Lung (tissue), 12 donors: Measurements from ENCODE around the gene TAF9B. TPM values are rescaled to one million over a fixed set of nuclear protein-coding genes. Genes with fewer than 3 reads are reported as not detected.

Experiments
- ATAC-seq: fragments of 200-7000 bp; cut with Tn5 transposase; one replicate; pipeline ENCODE4 v1.9.1; 2020; ENCODE audit warnings: moderate number of reproducible peaks; ENCODE audit not compliant: insufficient read depth, low FRiP score
- DNase-seq, 3 donors: peaks; one replicate each; pipeline ENCODE4 v3.0.0-alpha.2; 2013 to 2017
- H3K27ac ChIP-seq, 2 donors: one replicate each; pipeline ENCODE4 v1.5.1; 2013; ENCODE audit warnings: mild to moderate bottlenecking in 2 of 2, moderate library complexity in 2 of 2, control low read depth in 1 of 2, inconsistent platforms in 1 of 2, low read depth in 1 of 2, low read length in 1 of 2
- H3K27me3 ChIP-seq, 3 donors: one replicate each; pipeline ENCODE4 v1.5.1; 2013; ENCODE audit warnings: low read length in 2 of 3; ENCODE audit not compliant: control insufficient read depth in 3 of 3, insufficient read depth in 3 of 3
- H3K36me3 ChIP-seq, 4 donors: one replicate each; pipeline ENCODE4 v1.5.1; 2013; ENCODE audit warnings: low read length in 4 of 4, mild to moderate bottlenecking in 1 of 4, moderate library complexity in 1 of 4; ENCODE audit not compliant: control insufficient read depth in 4 of 4, insufficient read depth in 4 of 4
- H3K4me1 ChIP-seq, 5 donors: one replicate each; pipeline ENCODE4 v1.5.1; 2013; ENCODE audit warnings: low read length in 5 of 5, mild to moderate bottlenecking in 2 of 5, moderate library complexity in 1 of 5; ENCODE audit not compliant: control insufficient read depth in 5 of 5, insufficient read depth in 5 of 5
- H3K4me3 ChIP-seq: one replicate; pipeline ENCODE4 v1.5.1; 2013; ENCODE audit warnings: mild to moderate bottlenecking, control low read depth, moderate library complexity
- H3K9ac ChIP-seq, 2 donors: one replicate each; pipeline ENCODE4 v1.5.1; 2013; ENCODE audit warnings: low read length in 2 of 2, control low read depth in 1 of 2; ENCODE audit not compliant: insufficient read depth in 1 of 2
- H3K9me3 ChIP-seq, 4 donors: one replicate each; pipeline ENCODE4 v1.5.1; 2013; ENCODE audit warnings: low read length in 3 of 4, mild to moderate bottlenecking in 1 of 4, moderate library complexity in 1 of 4; ENCODE audit not compliant: control insufficient read depth in 4 of 4, insufficient read depth in 3 of 4
- WGBS, 2 donors: extraction: QIAGEN DNeasy Blood & Tissue Kit; methylation state at CpG; one replicate each; pipeline ENCODE4 v1.1.7; 2013; 5-methylcytosine and 5-hydroxymethylcytosine counted together
- polyA plus RNA-seq, 2 donors: library from polyadenylated mRNA; stranded (reverse); fragments of 200-250 nt; gene quantifications; one replicate each; pipeline ENCODE4 v1.2.1, GENCODE V29; 2013
- total RNA-seq, 2 donors: library from RNA; depleted of rRNA in 1 of 2; stranded (reverse); fragments of >200 nt in 1 of 2; gene quantifications; one replicate each; pipeline ENCODE4 v1.2.1, GENCODE V29; 2014 to 2021
- TF ChIP-seq, protein P1 (sequence below): IDR thresholded peaks from 2 replicates; pipeline ENCODE4 v1.5.1; 2012; ENCODE audit warnings: mild to moderate bottlenecking; ENCODE audit errors: control extremely low read depth, extremely low read depth
- donor health status: control.
- donor health status: control.
- donor health status: Bipolar disorder and iron deficiency.
- donor health status: healthy.
- donor health status: DM: yes; HTN: yes; CAD: no.

Gene TAF9B
- total and polyA plus RNA-seq, 4 donors: 5.6 to 18.5 (median 12.1) TPM

DNA sequence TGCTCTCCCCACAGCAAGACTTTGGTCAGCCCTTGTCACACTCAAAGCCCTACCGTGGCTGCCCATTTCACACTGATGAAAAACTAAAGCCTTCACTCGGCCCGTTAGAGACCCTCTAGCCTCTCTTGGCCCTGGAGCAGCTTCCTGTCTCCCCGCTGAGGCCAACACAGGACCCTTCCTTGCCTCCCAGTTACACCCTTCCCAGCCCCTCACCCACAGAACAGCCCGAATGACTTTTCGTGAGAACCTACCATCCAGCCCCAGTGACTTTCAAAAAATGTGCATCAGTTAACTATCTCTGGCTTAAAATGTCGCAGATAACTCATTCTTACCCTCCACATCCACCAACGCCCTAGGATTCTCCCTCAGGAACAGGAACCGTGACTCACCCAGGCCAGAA is 756 bp upstream of the TAF9B start:
- H3K27ac ChIP-seq: no peak overlapping the region
- H3K4me1 ChIP-seq: no peaks in the 10 kb centered on the region
- H3K9ac ChIP-seq: no peak overlapping the region
- DNase-seq (no peak), ATAC-seq (no peak)
- WGBS, 2 donors: 84 to 95% methylated on average over 9 of the region's 9 CpGs
- H3K4me3 ChIP-seq: no peak overlapping the region
- peaks cover 0 to 7% (median 0%) of the 10 kb centered on the region in 4 donors for H3K9me3 ChIP-seq
- H3K27me3 ChIP-seq: no peaks in the 10 kb centered on the region
- TF ChIP-seq, protein P1, sequence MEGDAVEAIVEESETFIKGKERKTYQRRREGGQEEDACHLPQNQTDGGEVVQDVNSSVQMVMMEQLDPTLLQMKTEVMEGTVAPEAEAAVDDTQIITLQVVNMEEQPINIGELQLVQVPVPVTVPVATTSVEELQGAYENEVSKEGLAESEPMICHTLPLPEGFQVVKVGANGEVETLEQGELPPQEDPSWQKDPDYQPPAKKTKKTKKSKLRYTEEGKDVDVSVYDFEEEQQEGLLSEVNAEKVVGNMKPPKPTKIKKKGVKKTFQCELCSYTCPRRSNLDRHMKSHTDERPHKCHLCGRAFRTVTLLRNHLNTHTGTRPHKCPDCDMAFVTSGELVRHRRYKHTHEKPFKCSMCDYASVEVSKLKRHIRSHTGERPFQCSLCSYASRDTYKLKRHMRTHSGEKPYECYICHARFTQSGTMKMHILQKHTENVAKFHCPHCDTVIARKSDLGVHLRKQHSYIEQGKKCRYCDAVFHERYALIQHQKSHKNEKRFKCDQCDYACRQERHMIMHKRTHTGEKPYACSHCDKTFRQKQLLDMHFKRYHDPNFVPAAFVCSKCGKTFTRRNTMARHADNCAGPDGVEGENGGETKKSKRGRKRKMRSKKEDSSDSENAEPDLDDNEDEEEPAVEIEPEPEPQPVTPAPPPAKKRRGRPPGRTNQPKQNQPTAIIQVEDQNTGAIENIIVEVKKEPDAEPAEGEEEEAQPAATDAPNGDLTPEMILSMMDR: no peak
- peaks cover 0 to 3% (median 1%) of the 10 kb centered on the region in 4 donors for H3K36me3 ChIP-seq

DNA sequence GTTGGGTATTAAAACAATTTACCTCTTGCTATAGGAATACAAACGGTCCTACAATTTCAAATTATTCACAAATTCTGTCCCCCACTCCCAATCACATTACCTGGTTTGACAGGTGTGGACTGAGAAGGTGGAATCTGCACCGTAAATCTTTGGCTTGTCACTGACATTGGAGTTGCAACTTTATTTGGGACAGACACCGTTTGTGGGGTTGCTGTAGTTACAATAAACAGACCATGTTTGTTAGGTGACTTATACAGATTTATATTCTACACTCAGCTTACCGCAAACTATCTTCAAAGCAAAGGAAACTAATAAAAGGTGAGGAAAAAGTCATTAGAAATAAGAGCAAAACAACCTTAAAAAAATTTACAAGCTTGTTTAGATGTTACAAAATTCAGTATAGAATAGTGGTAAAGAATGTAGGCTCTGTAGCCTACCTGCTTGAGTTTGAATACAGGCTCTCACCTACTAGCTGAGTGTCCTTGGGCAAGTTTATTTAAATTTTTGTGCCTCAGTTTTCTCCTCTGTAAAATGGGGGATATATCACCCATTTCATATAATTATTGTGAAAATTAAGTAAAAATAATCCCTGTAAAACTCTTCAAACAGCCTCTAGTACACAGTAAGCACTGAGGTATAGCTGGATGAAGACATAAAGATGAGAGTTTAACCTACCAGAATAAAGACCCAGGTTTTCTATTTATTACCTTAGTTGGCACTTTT is 6.1 kb downstream of the TAF9B start:
- H3K27me3 ChIP-seq: no peaks in the 10 kb centered on the region
- H3K9ac ChIP-seq: no peak overlapping the region
- H3K4me3 ChIP-seq: no peak overlapping the region
- WGBS, 2 donors: 65 to 83% methylated on average over 4 of the region's 4 CpGs
- H3K9me3 ChIP-seq: no peaks in the 10 kb centered on the region
- no peak overlapping the region for H3K27ac ChIP-seq
- ATAC-seq (no peak), DNase-seq (no peak)
- H3K36me3 ChIP-seq: peaks cover 0 to 5% (median 0%) of the 10 kb centered on the region in 4 donors
- TF ChIP-seq, protein P1: no peak
- H3K4me1 ChIP-seq: no peaks in the 10 kb centered on the region

DNA sequence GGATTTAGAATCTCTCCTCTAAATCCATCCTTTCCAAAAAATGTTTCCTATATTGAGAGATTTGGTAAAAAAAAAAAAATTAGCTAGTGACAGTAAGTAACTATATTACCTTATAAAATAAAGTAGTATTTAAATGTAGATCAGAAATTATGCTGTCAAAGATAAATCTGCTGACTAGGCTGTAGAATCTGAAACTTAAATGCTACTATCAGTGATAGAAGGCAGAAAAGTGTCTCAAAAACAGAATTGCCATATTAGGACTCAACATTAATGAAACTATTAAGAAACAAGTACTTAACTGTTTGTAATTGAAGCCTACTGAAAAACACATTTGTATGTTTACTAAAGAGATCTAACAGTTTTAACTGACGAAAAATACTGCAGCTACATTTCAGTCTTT is 8.3 kb downstream of the TAF9B start:
- 68 to 94% methylated on average over 1 of the region's 1 CpG for WGBS, 2 donors
- Histone ChIP-seq H3K9me3 (no peaks in the 10 kb centered on the region), H3K27ac (no peak overlapping the region)

More for the DNA sequence above, 8.3 kb downstream of the TAF9B start:
- no peaks in the 10 kb centered on the region for H3K4me1 ChIP-seq
- no peaks in the 10 kb centered on the region for H3K27me3 ChIP-seq
- no peak overlapping the region for H3K4me3 ChIP-seq
- H3K9ac ChIP-seq: no peak overlapping the region
- ATAC-seq (no peak), DNase-seq (no peak)
- peaks cover 0 to 3% (median 0%) of the 10 kb centered on the region in 4 donors for H3K36me3 ChIP-seq
- TF ChIP-seq, protein P1: no peak
